H54 (cell line): ENCODE measurements around the gene CSF3R.
"Not testable (repeated sequence)": the region's sequence is repeated elsewhere in the genome, so short reads cannot be mapped to it uniquely, and the experiment has no call there.

ENCODE experiments used
- DNase-seq: peaks from one replicate; pipeline ENCODE4 v3.0.0; 2011; ENCODE audit warnings: low spot score, mixed read lengths; ENCODE audit not compliant: insufficient read length
- FAIRE-seq: peaks from 3 replicates; lab custom pipeline; 2011; peaks lifted over from hg19 to GRCh38; lab: Jason Lieb, UNC
- POLR2A ChIP-seq: IDR thresholded peaks from 2 replicates; pipeline ENCODE4 v1.6.1; 2011; ENCODE audit warnings: low read depth, mild to moderate bottlenecking, low read length

Gene CSF3R

DNA sequence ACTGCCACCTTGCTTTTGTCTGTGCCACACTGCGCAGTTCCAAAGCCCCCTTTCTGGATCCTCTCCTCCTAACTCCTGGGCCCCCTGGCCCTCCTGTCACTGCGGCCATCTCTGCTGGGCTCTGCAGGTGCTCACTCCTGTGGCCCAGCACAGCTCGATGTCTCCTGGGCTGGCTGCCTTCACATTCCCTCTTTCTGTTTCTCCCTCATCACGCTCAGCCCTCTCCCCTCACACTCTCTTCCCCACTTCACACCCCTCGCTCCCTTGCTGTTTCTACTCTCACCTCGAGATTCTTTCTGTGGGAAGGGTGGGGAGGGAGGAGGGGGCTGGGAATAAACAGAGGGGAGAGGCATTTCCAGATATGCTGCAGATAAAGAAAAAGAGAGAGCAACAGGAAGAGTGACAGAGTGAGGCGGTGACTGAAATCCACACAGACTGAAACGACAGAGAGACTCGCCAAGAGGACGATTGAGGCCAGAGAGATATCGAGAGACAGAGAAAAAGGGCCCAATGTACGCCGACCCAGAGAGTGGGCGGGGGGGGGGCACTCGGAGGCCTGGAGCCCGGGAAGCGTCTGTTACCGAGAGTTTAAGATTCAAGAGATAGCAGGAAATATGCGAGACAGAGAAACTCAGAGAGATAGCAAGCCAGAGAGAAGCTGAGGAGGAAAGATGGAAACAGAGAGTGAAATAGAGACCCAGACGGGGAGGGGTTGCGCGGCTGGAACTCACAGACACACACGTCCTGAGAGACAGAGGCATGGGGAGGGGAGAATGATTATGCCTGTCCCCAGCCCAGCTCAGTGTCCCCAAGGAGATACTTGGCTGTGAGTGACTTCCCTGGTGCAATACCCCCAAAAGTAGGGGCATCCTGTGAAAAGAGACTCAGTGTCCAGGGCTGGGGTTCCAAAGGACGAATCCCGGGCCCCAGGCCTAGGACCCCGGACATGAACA, 666 bp downstream of the CSF3R start:
- FAIRE-seq = no peak
- TF ChIP-seq POLR2A = no peak
- no peak for DNase-seq

DNA sequence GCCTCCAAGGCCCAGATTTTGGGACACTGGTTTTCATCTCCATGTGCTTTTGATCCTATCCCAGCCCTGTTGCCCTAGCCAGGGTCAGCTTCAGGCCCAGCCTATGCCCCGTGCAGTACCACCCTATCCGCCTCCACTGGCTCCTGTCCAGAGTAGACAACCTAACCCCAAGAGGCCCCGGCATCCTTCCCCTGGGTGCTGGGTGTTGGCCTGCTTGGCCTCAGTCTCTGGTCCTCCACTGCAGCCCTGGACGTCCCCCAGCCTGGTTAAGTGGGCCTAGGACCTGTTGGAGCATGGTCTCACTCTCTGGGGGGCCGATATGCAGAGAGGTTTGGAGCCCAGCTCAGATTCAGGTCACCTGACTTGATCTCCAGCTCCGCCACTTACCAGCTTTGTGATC, 1.6 kb downstream of the CSF3R start:
- no peak for FAIRE-seq
- no peak for TF ChIP-seq POLR2A

DNA sequence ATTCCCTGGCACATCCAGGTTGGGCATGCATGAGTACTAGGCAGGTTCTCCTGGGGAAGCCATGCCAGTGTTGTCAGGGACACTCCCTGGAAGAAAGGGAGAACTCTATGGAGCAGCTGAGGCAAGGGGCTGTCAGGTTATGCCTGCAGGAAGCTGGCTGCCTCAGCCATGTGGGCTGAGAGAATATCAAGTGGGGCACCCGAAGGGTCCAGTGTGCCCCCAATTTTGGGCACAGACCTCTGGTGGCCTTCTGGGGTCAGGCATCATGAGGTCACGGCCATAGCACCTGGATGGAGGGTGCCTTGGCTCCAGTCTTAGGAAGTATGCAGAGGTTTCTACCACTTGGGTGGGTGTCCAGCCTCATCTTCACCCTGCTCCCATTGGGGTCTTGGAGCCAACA, 2.6 kb downstream of the CSF3R start:
- FAIRE-seq = no peak
- DNase-seq = no peak
- TF ChIP-seq POLR2A = no peak

More for the DNA sequence above, 1.6 kb downstream of the CSF3R start:
- DNase-seq = no peak

DNA sequence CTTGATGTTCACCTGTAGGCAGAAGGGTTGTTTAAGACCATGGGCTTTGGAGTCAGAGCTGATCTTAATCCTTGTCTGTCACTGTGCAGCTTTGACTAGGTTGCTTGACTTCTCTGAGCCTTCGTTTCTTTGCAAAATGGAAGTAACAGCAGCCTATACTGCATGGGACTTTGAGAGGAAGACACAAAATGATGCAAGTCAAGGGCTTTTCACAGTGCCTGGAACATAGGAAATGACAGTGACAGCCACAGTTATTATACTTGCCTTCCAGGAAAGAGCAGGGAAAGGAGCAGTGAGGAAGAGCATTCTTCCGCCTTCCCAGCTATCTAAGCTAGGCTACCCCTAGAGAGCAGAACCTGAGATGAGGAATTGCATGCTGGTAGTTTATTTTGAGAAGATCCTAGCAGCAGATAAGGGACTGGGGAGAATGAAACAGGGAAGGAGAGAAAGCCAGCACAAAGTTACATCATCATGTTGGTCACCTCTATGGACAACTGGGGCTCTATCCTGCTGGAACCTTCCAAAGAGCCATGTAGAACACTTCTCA, 3.1 kb downstream of the CSF3R start:
- TF ChIP-seq POLR2A = no peak
- FAIRE-seq (no peak), DNase-seq (no peak)

DNA sequence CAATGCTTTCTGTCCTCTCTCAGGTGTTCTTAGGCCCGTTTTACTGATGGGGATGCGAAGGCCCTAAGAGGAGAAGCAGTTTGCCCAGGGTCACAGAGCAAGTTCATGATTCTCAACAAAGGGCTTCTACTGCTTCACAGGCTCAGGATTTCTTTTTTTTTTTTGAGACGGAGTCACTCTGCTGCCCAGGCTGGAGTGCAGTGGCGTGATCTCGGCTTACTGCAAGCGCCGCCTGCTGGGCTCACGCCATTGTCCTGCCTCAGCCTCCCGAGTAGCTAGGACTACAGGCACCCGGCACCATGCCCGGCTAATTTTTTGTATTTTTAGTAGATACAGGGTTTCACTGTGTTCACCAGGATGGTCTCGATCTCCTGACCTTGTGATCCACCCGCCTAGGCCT, 5.1 kb downstream of the CSF3R start:
- not testable (repeated sequence) for FAIRE-seq, DNase-seq

DNA sequence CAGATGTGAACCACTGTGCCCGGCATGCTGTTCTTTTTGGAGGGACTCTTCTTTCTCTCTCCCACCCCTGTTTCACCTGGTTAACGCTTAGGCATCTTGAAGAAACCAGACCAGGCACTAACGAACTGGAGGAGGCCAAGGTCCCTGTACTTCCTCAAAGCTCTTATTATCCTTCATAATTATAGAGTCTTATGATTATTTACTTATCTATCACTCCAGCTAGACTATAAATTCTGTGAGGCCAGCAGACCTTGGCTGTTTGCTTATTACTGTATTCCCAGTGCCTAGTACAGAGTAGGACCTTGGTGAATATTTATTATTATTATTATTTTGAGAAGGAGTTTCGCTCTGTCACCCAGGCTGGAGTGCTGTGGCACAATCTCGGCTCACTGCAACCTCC, 5.8 kb downstream of the CSF3R start:
- FAIRE-seq = no peak
- no peak for TF ChIP-seq POLR2A

DNA sequence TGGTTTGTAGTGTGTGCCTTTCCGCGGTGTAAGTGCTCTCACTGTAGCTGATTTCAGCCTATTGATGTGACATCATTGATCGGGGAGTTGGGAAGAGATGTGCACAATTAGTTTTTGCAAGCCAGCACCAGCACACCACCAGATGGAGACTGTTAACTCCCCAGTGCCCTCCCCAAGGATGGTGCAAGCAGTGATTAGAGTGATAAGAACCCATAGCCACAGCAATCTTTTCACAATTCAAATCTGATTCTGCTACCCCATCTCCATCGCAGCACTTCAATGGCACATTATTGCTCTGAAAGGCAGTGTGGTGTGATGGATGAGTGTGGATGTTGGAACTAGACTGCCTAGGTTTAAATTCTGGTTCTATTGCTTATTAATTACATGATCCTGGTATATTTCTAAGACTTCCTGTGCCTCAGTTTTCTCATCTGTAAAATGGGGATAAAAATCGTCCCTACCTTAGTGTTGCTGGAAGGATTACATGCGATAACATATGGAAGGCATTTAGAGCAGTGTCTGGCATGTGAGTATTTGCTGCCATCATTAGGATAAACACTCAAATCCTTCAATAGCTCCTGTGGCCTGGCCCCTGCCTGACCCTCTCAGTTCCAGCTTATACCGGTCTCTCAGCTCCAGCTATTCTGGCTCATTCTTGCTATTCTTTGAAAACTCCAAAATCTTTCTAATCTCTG, 6.7 kb downstream of the CSF3R start:
- DNase-seq (no peak), FAIRE-seq (no peak)
- no peak for TF ChIP-seq POLR2A

More for the DNA sequence above, 5.8 kb downstream of the CSF3R start:
- DNase-seq = no peak

DNA sequence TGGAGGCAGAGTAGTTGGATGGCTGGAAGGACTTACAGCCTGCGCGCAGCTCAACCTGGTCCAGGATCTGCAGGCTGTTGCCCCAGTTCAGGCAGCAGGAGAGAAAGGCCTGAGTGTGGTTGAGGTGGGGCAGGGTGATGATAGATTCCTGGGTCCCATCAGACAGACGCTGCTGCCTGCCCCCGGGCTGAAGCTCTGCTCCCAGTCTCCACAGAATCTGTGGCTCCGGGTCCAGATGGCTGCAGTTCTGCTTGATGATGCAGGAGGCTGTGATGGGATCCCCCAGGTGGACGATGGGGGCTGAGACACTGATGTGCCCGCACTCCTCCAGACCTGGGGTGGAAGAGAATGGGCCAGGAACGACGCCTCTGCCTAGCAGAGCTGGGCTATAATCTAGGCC, 7.4 kb downstream of the CSF3R start:
- DNase-seq (no peak), FAIRE-seq (no peak)
- TF ChIP-seq POLR2A = no peak

DNA sequence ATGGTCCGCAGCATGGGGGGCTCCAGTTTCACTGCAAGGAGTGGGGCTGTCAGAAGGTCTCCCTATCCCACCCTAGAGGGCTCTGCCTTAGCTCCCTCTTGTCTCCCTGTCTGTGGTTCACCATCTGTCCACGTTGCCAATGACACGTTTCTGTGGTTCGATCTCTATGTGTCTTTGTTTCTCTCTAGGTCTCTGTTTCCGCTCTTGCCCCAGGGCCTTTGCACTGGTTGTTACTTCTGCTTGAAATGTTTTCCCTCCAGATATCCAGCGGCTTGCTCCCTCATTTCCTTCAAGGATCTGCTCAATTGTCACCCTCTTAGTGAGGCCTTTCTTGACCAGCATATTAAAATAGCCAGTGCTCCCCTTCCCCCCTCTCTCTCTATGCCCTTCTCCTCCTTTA, 10.1 kb downstream of the CSF3R start:
- FAIRE-seq = no peak
- no peak for TF ChIP-seq POLR2A
- DNase-seq = no peak

DNA sequence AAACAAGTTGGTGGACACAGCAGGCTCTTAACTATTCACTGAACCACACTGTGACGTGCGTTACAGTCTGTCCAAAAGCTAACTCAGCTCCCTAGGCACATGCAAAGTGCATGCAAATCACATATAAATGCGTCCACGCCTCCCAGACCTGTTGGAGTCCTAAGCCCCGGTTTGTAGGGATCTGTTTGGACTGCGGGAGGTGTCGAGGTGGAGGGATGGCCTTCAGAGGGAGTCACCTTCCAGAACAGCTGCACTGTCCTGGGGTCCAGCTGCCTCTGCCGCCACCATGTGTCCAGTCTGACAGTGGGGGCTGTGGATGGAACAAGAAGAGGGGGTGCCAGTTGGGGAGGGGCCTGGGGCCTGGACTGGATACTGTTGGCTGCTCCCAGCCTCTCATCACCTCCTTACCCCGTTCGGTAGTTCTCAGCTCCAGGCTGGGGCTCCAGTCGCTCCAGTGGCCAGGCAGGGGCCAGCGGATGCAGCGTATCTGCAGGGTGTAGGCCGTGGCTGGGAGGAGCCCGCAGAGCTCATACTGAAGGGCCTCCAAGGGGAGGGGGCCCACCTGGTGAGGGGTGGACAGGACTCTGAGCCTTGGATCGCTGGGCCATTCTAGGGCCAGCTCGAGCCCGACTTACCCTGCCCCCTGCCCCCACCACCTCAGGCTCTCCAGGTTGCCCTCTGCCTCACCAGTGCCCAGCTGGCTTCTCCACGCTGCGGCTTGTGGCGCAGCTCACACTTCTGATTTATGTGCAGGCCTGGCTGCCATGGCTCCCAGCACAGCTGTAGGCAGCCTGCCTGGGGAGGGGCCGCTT, 10.7 kb downstream of the CSF3R start:
- no peak for FAIRE-seq
- no peak for TF ChIP-seq POLR2A
- no peak for DNase-seq

DNA sequence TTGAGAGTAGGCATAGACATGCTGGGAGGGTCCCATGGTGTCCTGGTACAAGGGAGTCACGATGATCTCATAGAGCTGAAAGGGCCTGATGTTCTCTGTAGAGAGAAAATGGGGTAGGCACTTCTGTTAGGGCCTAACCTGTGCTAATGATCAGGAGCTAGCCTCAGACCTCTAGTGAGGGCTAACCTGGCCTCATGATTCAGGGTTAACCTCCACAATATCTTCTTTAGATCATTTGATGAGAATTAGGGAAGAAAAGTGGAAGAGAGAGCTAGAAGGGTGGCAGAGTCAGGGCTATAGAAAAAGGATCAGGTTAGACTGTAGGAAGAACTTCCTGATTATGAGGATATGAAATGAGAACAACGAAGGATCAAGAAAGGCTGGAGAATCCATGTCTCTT, 13.6 kb downstream of the CSF3R start:
- no peak for TF ChIP-seq POLR2A
- FAIRE-seq (no peak), DNase-seq (no peak)

DNA sequence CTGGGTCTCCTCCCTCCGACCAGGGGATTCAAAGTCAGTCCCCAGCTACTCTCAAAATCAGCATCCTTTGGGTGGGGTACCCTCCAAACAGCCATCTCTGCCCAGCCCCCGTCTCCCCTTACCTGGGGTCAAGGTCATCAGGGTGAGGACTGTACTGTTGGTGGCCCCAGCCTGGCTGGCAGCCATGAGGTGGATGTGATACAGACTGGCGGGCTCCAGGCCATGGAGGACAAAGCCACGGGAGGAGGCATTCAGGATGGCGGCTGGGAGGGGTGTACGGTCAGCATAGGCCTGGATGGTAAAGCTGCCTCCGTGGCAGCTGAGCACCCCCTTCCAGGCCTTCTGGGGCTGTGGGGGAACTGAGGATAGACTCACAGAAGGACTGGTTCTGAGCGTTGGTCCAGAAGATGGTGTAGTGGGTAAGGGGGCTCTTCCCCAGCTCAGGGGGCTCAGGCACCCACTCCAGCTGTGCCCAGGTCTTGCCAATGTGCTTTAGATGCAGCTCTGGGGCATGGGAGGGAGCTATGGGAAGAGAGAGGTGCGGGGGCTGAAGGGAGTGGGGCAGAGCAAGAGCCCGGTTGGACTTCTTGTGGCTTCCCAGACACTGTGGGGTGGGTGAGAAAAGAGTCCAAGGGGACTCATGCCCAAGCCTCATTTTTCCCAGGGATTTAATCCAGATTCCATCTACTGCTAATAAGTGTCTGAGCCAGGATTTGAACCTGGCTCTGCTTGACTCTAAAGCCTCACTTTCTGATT, 14.8 kb downstream of the CSF3R start:
- DNase-seq (no peak), FAIRE-seq (no peak)
- no peak for TF ChIP-seq POLR2A

DNA sequence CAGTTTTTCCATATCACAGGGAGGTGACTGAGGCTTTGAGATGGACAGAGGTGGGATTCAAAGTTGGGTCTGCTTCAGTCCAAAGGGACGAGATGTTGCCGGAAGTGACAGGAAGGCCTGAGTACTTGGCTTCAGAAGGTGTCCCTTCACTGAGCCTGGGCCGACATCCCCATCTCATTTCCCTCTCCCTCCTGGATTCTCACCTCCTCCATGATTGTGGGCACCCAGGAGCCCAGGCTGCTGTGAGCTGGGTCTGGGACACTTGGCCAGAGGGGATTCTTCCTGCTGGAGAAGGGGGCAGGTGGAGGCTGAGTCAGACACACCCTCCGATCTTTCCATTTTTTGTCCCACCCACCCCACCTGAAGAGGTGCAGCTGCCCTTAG, 15.7 kb downstream of the CSF3R start:
- DNase-seq = no peak
- FAIRE-seq = no peak

More for the DNA sequence above, 15.7 kb downstream of the CSF3R start:
- TF ChIP-seq POLR2A = no peak
